ENCODE measurements around the gene METTL26.

DNA sequence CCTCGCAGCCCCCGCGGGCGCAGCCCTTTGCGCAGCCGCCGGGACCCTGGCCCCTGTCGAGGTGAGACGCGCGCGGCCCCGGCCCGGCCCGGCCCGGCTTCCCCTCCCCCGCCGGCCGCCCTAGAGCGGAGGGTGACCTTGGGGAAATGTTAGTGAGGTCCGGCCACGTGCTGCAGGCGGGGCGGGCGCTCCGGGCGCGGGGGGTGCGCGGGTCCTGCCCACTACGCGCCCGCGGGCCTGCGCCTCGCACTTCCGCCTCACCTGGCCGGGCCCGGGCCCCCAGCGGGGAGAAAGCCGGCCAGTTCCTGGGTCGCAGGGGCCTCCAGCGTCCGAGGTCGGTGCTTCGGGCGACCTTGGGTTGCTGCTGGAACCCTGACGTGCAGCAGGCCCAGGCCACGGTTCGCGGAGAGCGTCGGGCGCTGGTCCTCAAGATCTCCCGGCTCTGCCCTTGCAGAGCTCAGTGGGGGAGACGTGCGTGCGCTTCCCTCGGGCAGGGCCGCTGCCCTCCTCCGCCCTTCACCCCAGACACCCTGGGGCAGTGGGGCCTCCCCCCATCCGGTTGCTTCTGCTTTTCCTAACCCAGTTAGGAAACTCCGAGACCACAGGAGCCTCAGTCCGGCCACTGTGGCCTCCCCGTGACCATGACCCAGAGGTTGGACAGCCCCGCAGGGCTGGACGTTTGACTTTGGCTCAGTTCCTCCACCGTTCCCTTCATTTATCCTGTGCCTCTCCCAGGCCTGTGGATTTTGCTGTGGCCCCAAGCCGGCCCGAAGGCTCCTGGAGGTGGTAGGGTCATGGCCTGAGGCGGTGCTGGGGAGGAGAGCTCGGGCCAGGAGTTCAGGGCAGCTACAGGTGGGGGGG is 6.3 kb upstream of the METTL26 start:
- TF ChIP-seq, protein P1, sequence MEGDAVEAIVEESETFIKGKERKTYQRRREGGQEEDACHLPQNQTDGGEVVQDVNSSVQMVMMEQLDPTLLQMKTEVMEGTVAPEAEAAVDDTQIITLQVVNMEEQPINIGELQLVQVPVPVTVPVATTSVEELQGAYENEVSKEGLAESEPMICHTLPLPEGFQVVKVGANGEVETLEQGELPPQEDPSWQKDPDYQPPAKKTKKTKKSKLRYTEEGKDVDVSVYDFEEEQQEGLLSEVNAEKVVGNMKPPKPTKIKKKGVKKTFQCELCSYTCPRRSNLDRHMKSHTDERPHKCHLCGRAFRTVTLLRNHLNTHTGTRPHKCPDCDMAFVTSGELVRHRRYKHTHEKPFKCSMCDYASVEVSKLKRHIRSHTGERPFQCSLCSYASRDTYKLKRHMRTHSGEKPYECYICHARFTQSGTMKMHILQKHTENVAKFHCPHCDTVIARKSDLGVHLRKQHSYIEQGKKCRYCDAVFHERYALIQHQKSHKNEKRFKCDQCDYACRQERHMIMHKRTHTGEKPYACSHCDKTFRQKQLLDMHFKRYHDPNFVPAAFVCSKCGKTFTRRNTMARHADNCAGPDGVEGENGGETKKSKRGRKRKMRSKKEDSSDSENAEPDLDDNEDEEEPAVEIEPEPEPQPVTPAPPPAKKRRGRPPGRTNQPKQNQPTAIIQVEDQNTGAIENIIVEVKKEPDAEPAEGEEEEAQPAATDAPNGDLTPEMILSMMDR (IDR thresholded peaks at IDR 0.05) = no peak
- TF ChIP-seq EZH2 (IDR thresholded peaks at IDR 0.05) = peak; percentile 87
